ENCODE data around the gene TMEM196.
A peak's percentile ranks its signal among the peaks of the same experiment; 100 is the strongest.

Gene TMEM196

DNA sequence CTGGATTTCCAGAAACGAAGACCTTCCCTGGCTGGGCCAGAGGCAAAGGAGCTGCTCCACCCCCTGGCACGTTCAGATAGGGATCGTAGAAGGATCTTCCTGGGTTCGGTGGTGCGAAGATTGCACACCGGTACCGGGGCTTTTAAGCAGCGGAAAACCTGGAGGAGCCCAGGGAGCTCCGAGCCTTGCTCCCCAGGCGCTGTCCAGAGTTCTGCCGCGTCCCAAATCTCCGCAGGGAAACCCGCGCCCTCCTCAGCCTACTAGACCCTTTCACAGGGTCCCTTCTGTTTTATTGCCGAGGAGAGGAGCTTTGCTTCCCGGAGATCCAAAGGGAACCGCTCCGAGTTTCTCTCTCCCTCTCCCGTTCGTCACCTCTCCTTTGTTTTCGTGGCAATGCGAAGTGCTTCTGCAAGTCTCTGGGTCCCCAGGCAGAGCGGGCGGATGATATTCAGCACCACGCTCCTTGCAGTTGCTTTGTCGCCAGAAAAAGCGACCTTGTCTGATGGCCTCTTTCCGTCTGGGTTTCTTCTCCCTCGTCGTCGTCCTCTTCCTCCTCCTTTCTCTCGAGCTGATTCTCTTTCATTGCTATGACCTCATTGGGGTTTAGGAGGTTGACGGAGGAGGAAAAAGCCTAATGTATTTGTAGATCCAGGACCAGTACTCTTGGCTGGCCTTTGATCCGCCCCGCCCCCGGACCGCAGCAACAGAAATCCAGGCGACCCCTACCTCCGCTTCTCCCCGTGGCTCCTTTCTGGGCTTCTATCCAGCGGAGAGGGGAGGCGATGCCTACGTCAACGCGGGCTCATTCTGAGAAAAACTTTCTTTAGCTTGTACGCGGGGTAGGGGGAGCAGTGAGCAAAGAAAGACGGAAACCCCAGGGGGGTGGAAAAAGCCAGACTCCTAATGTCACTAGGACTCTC, at the start of gene TMEM196:
TSS of gene TMEM196 (minus strand) at position 777 of the 920 bp plus-strand sequence. CDS start 921 bp downstream, outside the sequence.
- DNase-seq (ENCODE audit: low read depth): no peak

DNA sequence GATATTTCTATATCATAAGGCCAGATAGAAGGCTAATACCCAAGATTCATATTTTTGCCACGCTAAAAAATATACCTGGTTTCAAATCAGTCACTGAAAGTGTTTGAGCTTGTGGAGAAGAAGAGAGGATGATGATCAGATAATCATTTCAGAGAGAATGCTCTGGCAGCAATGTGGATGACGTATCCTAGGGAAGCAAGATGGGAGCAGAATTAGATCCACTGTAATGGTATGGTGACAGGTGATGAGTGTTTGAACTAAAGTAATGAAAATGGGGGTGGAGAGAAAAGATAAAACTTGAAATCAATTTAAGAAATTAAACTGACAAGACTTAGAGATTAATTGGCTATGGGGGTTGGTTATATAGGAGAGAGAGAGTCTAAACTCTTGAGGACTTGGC, 42.7 kb upstream of the TMEM196 start:
- no peak for DNase-seq (ENCODE audit: low read depth)

DNA sequence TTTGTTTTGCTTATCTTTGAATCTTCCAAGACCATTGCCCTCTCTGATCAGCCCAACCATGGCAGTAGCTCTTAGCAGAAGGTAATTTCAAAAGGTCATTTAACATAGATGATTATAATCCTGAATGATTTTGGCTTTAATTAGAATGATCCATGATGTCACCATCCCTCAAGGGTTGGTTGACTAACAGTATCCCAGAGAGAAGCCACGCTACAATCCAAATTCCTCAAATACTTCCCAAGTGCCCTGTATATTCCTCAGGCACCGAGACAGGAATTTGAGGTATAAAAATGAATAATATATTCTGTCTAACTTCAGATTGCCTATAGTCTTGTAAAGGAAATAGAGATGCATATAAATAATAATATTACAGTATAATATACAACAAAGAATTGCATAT, 42.1 kb upstream of the TMEM196 start:
- DNase-seq (ENCODE audit: low read depth): no peak

DNA sequence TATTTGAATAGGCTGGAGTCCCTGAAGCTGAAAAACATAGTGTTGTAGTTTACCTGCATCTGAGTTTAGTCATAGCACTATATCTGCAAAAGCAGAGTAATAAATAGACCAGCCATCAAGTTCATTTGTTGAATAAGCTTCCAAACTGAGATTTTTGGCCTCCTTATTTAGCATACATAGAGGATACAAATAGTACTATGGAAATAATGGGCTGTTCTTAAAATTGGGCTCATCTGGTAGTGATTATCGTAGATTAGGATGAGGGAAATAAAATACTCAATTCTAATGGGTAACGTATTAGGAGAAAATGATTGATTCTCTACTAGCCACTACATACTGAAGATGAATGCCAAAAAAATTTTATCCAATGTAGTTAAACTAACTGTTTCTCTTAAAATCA, 41.4 kb upstream of the TMEM196 start:
- no peak for DNase-seq (ENCODE audit: low read depth)

DNA sequence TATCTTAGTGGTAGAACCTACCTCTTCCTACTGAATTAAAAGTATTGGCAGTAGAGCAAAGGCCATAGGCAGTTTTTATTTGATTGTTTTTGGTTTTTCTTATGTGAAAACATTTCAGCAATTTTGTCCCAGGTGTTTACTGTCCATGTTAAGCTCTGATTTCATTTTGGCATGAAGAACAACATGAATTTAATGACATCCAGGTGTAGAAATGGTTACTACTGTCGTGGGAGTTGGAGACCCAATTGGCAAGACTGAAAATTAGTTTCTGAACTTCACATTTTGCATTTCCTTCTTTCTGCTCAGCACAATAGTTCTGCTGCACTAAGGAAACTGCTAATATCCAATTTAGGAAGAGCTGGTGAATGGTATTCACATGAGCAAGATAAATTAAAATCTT, 38.0 kb upstream of the TMEM196 start:
- no peak for DNase-seq (ENCODE audit: low read depth)

DNA sequence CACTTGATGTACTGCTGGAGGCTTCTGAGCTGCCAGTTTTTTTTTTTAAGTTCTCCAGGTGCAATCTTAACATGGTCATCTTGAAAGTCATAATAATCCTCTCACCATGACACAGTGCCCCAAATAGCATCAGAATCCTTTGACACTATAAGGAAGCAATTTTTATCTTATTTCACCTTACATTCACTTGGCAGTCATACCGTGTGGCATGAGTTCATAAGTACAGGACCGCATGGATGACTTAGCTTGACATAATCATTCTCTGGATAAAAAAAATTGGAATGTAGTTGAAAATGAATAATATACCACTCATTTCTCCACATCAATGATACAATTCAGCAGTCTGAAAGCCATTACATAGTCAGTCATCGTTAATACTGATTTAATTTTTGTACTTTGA, 25.6 kb upstream of the TMEM196 start:
- no peak for DNase-seq (ENCODE audit: low read depth)

DNA sequence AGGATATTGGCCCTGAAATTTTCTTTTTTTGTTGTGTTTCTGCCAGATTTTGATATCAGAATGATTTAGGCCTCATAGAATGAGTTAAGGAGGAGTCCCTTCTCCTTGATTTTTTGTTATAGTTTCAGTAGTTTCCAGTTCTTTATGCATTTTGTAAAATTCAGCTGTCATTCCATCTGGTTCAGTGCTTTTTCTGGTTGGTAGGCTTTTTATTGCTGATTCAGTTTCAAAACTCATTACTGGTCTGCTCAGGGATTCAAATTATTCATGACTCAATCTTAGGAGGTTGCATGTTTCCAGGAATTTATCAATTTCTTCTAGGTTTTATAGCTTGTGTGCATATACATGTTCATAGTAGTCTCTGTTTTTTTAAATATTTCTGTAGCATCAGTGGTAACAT, 10.1 kb upstream of the TMEM196 start:
- DNase-seq (ENCODE audit: low read depth): no peak

DNA sequence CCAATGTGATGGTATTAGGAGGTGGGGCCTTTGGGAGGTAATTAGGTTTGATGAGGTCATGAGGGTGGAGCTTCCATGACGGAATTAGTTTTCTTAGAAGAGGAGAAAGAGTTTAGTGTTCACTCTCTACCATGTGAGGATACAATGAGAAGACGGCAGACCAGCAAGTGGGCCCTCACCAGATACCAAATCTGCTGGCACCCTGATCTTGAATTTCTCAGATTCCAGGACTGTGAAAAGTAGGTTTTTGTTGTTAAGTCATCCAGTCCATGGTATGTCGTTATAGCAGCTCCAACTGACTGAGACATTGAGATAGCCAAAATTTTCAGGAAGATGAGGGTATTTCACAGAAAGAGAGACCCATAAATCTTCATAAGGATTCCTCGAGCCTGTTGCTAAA, 3.6 kb upstream of the TMEM196 start:
- no peak for DNase-seq (ENCODE audit: low read depth)

DNA sequence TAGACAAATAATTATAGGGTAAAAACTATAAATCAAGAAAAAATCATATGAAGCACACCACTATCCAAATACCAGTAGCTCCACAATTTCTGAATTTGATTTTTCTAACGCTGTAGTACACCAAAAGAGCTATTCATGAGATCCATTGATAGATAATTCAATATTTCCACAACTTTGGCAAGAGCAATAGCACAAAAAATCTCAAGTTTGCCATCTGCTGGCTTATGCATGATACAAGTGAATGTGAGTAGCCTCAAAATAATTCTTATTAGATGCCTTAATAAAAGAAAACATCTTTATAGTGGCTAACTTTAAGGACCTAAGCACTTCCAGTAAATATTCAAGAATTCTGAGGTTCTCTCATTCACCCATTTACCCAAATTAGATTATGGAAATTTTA, 2.2 kb upstream of the TMEM196 start:
- DNase-seq (ENCODE audit: low read depth): no peak

DNA sequence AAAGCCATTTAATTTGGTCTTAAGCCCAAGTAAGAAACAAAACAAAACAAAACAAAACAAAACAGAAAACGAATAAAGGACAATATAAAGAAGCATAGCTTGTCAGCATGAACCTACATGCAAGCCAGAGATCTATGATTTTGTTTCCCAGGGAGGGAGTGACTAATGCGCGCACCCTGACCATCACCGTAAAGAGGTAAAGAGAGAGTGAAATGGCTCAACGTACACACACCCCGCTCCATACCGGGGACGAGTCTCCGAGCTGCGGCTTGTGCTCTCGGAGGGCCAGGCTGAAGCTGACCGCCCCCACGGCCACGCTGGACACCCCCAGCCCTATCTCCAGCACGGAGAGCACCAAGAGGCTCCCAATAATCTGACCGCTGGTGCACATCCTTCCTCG, 1.1 kb downstream of the TMEM196 start:
- DNase-seq (ENCODE audit: low read depth): no peak

DNA sequence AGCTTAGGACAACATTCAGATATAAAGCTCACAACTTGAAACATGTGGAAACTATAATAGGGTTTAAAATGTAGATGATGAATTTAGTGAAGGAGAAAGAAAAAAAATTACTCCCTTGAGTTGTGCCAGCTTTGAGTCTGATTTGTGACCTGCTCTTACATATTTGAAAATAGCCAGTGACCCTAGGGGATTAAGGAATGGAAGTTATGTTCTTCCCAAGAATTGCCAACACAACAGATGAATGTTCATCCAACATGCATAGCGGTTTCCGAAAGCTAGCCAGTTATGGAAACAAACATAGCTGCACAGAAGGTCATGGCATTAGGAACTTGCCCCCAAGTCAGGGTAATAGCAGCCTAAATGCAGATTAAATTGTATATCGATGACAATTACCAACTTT, 10.8 kb downstream of the TMEM196 start:
- DNase-seq (ENCODE audit: low read depth): no peak

DNA sequence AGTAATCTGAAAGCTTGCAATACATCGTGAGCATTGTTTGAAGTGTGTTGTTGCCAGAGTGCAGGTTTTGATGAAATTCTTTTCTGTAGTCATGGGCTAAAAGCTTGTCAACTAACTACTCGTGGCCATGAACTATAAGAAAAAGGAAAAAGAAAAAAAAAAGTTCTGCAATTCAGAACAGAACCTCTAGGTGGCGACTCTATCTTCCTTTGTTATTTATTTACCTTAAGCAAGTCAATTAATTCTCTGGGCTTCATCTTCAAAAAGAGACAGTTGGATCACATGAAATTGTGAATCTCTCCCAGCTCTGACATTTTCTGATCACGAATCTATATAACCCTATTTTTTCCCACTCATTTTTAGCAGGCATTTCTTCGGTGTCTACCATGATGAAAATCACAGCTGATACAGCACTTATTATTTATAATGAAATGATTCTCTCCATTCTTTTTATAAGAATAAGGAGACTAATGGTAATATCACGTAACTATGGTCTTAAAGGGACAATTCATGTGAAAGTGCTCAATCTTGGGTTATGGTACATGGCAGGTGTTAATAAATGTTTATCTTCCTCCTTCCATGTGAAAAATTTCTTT, 18.8 kb downstream of the TMEM196 start:
- DNase-seq (ENCODE audit: low read depth): no peak

DNA sequence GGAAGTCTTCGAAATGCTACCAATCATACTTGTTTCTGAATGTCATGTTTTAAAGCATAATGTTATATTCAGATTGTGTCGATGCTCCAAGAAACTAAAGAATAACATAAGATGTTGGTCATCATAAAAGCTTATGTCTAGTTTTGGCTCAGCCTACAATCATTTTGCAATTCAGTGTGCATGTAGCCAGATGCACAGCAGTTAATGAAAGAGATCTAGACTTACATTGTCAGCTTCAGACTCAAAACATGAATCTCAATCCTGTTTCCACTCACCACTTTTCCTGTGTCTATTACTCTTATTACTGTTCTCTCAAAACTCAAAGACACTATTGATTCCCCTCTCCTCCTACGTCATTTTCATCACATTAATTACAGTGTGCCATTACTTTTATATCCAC, 21.4 kb downstream of the TMEM196 start:
- no peak for DNase-seq (ENCODE audit: low read depth)

DNA sequence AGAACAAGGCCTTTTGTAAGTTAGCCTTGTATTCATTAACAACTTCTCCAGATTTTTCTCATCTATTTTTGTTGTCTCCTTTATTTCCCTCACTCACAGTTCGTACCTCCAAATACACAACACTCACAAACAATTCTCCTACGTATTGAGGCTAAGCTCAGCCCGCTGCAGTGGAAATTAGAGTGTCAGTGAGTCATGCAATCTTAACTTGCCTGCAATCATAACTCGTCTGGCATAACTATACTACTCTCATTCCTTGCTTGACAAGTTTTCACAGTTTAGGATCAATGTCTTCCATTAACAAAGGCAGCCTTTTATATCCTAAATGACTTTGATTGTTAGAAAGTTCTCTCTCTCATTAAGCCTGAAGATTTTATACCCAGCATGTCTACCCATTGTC, 23.8 kb downstream of the TMEM196 start:
- DNase-seq (ENCODE audit: low read depth): no peak

DNA sequence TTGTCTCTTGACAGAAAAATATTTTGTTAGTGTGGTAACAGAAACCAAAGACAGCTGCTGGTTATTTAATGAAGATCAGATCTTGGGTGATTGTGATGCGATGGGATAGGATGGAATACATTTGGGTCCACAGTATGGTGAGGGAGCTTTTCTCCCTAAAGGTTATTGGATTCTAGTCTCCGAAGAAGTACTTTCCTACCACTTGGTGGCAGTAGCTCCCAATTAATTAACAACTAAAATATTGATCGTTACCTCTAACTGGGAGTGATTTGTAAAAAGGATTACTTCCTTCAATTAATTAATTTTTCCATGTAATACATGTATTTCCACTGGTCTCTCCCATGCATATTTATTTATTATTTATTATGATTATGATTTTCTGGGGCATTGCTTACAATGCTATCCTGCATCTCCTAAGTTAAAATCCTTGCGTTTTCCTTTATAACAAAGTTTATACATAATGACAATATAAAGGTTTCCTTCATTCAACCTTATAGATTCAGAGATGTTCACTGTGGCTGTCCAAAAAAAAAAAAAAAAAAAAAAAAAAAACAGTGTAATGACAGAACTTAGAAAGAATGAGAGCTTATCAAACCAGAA, 25.6 kb downstream of the TMEM196 start:
- no peak for DNase-seq (ENCODE audit: low read depth)

DNA sequence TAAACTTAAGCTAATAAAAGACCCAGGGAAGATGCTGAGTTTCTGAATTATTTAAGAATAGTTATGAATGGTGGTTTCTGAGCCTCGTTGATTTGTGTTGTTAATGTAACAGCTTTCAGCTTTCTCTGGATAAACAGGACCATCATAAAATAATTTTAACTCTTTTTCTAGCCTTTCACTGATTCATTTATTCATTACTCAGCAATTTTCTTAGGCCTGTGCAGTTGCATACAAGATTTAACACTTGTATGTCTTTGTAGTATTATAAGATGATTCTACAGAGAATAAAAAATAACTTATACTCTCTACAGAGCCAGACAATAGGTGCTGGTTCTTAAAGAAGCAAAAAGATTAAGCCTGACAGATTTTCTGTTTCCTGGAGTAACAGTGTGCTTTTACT, 29.3 kb downstream of the TMEM196 start:
- no peak for DNase-seq (ENCODE audit: low read depth)

DNA sequence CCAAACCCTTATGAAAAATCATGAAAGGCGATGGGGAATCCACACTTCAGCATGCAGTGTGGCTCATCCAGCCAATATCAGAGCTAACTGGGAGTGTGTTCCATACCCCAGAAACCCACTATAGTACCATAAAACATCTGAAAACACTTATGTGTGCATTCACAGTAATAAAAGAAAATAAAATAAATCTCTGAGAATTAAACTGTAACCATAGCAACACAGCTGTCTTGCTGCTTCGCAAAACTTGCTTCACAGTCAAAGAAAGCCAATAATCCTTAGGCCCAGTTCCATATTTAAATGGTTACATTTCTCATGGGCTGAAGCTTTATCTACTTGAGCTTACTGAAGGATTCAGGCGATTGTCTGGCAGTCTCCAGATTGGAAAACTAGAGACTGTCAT, 44.7 kb downstream of the TMEM196 start:
- no peak for DNase-seq (ENCODE audit: low read depth)

DNA sequence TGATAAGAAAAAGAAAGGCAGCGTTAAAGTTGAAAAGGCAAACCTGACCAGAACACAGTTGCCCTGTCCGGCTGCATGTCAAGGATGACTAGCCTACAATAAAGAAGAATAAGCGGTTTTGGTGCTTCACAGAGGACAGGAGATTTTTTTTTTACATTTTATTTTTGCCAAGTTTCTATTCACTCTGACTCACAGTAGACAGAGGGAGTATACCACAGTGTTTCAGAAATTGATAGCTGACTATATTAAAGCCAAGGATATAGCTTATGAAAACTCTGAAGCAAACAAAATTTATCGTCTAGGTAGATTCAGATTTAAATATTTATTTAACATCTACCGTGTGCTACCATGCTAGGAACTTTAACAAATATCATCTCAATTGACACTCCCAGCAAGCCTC, 47.6 kb downstream of the TMEM196 start:
- DNase-seq (ENCODE audit: low read depth): no peak

DNA sequence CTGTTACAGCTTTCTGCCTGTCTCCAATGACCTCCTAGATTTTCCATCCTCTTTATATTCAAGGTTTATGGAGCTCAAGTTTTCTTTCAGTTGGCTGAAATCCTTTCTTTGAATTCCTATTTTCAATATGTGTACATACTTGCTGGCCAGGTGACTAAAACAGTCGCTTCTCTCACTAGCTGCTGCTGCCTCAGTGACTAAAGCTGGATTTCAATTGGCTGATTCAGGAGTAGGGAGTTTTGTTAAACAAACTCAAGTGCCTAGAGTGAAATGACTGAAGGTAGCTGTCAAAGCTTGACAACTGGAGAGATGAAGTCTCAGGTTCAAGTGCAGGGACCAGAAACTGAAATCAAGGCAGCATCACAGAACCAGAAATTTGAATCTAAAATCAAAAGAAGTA, 57.9 kb downstream of the TMEM196 start:
- DNase-seq (ENCODE audit: low read depth): no peak

DNA sequence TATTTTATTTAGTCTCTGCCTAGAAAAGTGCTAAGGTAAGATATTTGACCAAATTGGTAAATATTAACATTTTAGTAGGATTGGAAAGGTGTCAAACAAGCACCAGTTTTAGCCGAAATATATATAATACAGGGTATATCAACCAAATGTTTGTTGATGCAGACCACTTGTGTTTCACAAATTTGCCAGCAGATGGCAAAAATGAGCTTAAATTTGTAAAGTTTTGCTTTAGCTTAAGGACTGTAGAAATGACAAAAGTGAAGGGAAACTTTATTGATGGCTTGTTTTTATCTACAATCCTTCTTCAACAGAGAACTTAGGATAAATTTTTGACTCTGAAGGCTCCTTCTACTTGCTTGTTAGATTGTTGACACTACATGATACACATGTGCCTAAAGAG, 59.7 kb downstream of the TMEM196 start:
- DNase-seq (ENCODE audit: low read depth): peak; percentile 27

DNA sequence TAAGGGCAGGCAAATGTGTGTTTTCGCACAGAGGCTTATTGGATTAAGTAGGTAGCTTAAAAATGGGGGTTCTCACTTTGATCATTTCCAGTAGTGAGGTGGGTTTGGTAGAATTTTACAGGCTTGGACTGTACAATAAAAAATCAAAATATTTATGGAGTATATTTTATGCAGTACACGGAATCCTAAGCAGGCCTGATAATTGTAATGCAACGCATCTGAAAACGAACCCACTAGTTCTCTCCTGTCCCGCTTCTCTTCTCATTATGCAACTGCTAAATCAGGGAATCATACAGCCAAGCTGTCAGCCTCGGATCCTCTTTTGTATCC, 64.2 kb downstream of the TMEM196 start:
- no peak for DNase-seq (ENCODE audit: low read depth)

DNA sequence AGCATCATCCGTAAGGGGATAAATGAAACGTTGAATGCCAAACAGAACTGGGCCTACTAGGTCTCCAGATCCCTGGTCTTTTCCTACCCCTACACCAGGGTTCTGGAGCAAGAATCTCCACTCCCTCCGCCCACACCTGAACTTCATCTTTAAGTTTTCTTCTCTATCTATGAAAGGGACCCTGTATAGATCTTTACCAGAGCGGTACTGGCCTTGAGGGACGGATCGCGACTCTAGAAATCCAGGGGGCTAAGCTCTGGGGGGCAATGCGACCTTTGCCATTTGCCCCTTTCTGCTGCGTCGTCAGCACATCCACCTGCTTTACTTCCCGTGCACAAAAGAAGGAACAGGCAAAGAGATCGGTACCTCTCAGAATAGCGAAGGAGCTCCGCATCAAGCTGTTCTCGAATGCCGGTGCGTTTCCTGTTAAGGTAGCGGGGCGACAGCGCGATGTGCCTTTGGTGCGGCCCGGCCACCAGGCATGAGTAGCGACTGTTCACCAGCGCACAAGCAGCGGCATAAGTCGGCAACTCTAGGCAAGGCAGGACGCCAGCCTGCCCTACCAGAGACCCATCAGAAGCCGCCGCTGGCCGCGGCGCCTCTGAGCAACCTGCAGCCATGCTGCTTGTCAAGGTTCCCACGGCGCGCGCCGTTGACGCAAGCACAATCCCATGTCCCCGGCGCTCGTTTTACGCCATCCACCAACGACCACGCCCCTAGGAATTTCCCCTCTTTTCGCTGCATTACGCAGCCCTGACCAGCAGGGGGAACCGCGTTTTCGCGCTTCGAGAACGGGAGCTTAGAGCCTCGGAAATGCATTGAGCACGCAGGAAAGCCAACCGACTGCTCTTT, 64.8 kb downstream of the TMEM196 start, which contains the start of gene POLR1F:
TSS of gene POLR1F (minus strand) at position 641 of the 852 bp plus-strand sequence. CDS start at position 620, 21 bp downstream.
- peak; percentile 89 for DNase-seq (ENCODE audit: low read depth)
